Activated CD4-positive, alpha-beta T cell treated with anti-CD3 and anti-CD28 coated beads for 24 hours (primary cell): Measurements from ENCODE around the gene MTMR1.

ENCODE experiments used
- DNase-seq, 2 donors: peaks; one replicate each; pipeline ENCODE4 v3.0.0-alpha.2; 2020; ENCODE audit warnings: low read depth in 2 of 2

The MTMR1 gene

DNA sequence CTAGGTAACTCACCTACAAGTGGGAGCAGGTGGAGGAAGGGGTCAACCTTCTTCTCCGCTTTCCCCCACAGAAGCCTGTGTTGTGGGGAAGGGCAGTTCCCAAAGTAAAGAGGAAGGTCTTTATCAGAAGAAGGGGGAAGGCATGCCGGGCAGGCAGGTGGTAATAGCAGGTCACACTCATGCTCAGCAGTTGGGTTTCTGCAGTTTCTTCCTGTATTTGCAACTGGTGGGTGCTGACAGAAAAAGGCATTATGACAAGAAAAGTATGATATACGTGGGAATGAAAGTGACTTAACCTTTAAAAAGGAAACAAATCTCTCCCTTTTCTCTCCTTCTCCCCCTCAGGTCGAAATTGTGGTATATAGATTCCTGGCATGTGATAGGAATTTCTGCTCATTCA, 3.7 kb downstream of the MTMR1 start:
- no peak for DNase-seq

DNA sequence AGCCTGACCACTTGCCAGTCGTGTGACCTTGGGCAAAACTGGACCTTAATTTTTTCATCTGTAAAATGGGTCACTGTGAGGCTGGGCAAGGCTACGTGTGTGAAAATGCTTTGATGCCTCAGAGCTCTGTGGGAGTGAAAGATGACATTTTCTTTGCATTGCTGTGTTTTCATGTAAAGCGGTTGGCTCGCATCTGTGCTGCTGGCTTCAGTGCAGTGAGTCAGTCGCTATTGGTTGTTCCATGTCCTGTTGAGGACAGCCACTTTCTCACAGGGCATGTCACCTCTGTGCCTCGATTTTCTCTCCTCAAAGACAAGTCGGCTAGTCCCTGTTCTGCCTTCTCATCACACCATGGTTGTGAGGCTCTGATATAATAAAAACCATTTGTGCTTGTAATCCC, 4.4 kb downstream of the MTMR1 start:
- no peak for DNase-seq

DNA sequence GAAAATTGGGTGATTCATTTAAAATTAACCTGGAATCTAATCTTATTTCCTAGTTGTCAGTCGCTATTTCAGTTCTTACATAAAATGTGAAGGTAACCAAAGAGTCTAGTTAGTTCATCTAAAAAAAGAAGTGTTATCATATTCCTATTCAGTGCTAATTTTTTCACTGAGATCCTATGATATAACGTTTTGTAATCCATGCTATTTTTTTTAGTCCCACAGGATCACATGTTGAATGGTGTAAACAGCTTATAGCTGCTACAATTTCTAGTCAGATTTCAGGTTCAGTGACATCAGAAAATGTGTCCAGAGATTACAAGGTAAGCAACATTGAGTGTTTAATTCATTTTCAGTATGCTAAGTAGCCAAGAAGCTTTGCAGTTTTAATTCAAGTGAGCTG, 5.8 kb downstream of the MTMR1 start:
- DNase-seq = no peak

DNA sequence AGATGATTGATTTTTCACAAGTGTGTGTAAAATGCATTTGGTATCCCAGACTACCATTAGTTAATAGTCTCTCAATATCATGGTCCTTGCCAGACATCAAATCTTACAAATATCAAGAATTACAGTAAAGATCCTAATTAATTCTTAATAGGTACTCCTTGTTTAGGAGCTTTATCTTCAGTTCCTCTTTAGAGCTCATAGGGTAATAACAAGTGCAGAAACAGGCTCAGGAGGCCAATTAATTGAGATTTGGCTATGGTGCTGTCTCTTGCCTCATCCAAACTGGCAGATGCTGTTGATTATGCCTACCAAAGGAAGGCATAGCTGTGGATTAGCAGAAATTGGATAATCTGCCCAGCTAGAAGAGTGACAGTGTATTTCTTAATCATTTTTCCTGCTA, 6.9 kb downstream of the MTMR1 start:
- no peak for DNase-seq

DNA sequence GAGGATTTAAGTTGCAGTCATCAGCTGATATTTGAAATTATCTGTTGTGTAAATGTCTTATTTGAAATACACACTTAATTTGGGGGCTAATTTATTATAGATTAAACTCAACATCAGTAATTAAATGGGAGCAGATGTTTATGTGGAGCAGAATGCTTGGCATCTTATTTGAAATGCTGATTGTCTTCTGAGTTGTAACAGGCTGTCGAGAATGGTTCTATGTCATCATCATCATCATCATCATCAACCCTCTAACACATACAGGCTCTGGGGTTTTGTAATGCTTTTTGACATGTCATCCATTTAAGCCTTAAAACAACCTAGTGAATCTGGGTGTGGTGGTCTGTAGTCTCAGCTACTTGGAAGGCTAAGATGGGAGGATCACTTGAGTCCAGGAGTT, 8.2 kb downstream of the MTMR1 start:
- DNase-seq = no peak

DNA sequence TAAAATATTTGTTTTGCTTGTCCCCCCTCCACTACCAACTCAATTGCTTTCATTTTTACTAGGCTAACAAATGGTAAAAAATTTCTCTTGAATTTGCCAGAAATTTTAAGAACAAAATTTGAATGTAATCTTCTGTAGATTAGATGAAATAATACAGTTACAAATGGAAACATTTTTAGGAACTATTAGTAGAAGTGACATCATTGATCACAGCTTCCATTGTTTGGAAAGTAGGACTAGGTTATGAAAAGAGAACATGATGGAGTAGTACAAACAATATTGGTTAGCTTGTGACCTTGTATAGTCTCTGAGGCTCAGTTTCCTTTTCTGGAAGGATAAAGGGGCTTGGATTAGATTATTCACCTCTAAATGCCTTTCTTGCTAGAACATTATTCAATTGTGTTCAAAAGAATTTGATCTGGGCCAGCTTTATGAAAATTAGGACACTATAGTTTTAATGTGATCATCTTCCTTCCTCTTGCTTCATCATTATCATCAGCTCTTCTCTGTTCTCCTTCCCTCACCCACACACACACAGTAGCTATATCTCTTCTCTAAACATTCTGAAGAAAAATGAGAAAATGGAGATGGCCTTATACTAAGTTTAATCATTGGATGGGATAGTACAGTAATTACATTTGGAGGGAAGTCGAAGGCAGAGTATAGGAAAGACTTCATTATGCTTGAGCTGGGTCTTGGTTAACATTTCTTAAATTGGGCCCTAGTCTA, 9.9 kb downstream of the MTMR1 start:
- DNase-seq = no peak

DNA sequence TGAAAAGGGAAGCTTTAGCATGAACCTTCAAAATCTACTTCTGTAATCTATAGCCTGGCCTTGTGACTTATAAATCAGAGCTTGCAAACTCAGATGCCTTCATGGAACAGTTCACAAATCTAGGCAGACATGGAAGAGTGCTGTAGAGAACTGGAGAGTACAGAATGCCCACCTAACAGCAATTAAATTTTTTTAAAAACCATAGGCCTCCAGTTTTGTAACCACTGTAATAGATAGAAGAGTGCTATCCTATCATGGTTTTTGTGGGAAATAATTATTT, 10.4 kb downstream of the MTMR1 start:
- DNase-seq = no peak

DNA sequence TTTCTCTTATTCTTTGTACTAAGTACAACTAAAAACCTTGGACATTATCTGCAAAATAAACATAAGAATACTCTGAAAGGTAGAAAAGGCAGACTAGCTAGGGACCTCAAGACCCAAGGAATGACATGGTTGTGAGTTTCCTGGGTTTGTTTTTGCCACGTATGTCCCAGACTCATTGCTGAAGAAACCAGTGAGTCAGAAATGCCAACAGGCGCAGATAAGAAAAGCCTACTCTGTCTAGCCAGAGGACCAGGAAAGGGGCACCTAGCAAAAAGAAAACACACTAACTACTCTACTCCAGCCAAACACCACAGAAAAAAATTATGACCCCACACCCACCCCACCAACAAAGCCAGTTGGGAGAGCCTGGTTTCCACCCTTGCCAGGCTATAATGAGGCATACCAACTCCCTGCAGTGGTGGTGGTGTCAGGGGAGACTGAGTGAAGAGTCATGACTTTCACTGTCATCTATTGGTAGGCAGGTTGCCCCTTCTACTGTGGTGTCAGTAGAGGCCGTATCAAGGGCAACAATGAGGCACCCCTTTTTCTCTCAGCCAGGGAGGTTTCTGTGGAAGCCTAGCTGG, 10.9 kb downstream of the MTMR1 start:
- DNase-seq = no peak

DNA sequence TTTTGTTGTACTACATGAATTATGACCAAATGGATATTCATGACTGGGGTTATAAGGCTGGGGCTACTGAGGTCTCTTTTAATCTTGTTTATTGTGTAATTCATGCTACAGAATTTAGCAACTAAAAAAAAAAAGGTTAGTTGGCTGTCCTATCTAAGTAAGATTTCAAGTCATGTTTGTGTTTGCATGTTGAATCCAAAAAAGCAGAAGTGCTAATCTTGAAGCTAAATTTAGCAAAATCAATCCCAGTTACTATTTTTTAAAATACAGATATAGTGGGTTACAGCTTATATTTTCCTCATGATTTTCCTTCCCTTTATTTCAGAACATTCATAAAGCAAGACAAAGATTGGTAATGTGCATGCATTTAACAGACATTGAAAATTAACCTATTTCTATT, 19.4 kb downstream of the MTMR1 start:
- no peak for DNase-seq

DNA sequence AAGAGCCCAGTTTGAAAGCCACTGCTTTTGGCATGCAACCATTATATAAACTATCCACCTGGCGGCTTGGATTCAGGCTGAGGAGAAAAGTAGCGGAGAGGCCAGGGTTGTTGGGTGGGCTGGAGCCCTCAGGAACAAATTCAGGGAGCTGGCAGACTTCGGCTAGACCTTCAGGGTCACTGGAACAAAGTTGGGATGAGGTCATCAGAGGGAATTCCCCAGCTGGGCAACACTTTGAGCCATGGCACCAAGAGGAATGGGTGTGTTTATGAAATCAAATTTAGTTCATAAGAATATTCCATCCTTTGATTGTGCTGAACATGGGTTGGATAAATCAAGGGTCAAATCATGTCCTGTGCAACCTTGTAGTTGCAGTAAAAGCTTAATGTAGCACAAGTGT, 22.0 kb downstream of the MTMR1 start:
- no peak for DNase-seq

DNA sequence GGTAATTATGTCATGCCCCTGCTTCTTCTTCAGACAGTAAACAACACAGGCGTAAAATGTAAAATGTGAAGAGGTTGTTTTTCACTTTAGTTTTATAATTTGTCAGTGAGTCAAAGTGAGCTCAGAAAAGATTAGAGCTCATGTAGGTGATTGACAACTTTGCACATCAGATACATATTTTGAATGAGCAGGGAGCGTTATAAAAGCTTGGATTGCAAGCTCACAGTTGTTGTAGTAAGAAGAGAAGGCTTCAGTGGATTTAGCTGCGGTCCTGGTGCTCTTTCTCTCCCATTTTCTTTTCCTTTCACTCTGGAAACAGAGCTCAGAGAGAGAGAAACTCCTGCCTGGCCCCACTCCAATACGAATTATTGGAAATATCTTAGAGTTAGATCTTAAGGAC, 26.4 kb downstream of the MTMR1 start:
- DNase-seq = no peak

DNA sequence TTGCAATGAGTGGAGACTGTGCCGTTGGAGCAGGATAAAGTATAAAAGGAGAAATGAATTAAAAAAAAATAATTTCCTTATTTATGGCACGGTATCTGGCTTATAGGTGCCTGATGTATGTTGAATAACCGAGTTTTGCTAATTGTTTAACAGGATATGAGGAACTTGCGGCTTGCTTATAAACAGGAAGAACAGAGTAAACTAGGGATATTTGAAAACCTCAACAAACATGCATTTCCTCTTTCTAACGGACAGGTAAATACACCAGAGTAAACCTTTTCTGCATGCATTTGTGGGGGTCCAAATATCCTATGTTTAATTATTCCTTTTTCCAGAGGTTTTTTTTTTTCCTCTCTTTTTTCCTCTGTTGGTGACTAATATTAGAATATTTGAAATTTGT, 36.8 kb downstream of the MTMR1 start:
- no peak for DNase-seq

DNA sequence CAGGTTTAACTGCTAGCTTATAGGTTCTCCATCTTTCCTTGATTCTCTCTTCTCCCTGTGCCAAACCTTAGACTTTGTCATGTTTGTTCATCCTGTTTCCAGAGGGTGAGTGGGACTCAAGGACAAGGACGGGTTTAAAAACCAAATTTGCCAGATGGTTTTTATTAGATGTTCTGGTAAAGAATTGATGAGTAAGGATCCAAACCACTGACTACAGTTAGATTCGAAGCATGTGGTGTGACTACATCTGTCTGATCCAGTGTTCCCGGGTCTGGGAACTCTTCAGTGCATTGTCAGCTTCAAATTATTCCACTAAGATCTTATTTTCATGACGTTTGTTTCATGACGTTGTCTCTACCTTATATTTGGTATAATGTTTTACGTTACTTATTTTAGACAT, 37.5 kb downstream of the MTMR1 start:
- no peak for DNase-seq

DNA sequence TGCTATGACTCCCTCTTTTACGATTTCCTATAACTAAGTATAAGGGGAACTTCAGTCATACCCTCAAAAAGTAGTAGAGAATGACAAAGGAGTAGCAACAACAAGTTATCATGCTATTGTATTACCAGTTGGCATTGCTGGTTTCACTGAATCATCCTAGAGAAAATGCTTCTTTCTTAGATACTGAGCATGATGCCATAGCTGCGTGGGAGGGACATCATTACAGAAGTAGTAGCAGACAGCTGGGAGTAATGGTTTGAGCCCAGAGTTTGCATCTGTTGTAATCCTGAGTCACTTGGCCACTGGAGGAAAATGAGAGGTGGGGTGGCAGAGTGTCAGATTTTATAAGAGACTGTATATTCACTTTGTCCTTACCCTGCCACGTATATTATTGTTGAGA, 38.6 kb downstream of the MTMR1 start:
- peak; percentile 10 to 39 for DNase-seq

DNA sequence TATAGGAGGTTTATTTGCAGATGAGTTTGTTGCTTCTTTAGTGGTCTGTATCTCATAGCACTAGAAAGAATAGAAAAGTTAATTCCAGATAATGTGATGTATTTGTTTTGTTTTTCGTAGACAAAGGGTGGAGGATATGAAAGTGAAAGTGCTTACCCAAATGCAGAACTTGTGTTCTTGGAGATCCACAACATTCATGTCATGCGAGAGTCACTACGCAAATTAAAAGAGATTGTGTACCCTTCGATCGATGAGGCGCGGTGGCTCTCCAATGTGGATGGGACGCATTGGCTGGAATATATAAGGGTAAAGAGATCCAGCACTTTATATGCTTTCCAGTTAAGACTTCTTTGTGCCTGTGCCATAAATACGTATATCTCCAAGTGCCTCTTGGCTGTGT, 43.3 kb downstream of the MTMR1 start:
- no peak for DNase-seq

DNA sequence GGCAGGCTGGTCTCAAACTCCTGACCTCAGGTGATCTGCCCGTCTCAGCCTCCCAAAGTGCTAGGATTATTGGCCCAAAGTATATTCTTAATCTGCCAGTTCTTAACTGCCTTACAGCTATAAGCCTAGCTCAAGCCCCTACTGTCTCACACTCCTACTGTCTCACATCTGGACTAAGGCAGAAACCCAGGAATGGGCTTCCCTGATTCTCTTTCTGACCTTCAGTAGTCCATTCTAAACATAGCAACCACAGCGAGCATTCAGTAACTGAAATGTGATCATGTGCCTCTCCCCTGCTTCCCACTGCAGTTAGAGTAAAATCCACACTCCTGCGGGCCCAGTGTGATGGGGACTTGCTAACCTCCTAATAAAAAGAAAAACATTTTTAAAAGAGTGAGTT, 58.9 kb downstream of the MTMR1 start:
- no peak for DNase-seq

DNA sequence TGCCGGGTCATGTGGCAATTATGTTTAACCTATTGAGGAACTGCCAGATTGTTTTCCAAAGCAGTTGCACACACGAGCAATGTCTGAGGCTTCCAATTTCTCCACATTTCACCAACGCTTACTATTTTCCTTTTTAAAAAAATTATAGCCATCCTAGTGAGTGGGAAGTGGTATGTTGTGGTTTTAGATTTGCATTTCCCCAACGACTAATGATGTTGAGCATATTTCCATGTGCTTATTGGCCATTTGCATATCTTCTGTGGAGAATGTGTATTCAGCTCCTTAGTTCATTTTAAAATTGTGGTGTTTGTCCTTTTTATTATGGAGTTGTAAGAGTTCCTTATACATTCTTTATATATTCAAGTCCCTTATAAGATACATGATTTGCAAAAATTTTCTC, 60.2 kb downstream of the MTMR1 start:
- no peak for DNase-seq

DNA sequence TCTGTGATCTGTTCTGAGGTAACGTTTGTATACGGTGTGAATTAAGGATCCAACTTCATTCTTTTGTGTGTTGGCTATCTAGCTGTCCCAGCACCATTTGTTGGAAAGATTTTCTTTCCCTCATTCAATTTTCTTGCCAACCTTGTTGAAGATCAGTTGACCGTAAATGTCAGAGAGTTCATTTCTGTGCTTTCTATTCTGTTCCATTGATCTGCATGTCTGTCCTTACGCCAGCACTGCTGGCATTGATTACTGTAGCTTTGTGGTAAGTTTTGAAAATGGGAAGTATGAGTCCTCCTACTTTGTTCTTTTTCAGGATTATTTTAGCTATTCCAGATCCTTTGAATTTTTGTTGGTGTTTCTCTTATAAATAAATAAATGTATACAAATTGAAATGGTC, 60.8 kb downstream of the MTMR1 start:
- no peak for DNase-seq

DNA sequence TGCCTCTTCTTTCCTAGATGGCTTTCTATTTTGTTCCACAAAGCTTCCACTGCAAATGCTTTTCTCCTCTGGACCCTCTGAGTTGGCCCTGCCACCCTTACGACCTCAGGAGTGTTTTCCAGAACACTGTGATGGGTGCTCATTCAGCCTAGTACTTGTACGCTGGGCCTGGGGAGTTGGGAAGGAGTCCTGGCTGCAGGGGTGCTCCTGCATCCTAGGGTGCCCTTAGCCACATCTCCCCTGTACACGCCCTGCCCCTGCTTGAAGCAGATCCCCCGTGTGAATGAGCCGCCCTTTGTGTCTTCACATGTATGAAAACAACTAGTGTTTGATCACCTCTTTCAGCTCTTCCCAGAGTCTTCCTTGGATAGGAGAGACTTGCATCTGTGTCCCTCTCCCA, 64.2 kb downstream of the MTMR1 start:
- DNase-seq = no peak

DNA sequence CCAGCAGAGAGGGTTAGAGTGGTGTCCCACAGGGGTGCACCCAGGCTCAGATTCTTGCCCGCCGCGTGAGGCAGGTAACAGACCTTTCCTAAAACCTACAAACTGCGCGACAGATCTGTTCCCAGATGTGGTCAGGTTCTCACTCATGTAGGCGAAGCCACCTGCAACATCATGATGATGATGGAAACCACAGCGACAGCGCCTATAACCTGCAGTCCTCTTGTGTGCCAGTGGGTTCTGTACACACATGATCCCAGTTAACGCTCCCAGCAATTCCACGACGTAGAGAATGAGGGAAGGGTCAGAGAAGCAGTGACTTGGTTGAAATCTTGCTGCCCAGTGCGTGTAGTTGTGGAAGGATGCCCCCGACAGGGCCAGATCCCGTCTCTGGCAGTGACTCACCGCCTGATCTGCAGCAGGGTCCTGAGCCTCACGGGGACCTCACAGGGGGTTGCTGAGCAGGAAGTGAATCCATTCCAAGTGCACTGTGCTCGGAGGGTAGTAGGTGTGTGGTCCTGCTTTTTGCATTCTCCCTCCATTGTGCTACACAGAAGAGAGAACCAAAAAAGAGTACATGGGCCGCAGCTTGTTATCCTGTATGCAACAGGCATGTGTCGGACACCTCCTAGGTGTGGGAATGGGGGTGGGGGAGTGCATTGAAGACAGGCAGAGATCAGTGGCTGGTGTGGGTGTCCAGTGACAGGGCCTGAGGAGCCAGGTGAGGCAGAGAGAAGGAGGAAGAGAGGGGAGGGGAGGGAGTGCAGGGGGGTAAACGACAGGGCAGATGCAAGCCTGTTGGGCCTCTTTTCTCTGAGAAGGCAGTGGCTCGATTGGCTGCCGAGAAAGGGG, 66.6 kb downstream of the MTMR1 start:
- no peak for DNase-seq

DNA sequence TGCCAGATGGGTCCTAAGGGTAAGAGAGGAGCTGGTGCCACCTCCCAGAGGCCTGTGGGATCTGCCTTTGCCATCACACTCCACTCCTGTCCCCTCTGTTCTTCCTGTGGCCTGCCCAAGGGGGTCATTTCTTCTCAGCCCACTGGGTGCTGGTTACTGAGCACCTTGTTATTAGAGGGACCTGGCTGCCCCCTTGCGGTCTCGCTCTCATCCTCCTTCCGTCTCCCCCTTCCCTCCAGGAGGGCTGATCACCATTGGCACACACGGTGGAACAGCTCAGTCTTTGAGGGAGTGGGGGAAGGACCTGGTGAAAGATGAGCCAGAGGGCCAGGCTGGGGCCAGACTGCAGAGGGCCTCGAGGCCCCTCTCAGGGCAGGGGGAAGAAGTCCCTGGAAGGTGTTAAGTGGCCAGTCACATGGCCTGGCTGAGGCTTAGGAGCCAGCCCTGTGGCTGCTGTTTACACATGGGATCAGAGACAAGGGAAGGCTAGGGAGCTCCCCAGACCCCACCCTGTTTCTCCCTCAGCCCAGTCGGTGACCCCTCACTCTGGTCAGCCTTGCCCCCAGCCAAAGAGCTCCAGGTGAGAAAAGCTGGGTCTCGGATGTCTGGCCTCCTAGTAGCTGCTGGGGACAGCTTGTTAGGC, 68.1 kb downstream of the MTMR1 start:
- no peak for DNase-seq

DNA sequence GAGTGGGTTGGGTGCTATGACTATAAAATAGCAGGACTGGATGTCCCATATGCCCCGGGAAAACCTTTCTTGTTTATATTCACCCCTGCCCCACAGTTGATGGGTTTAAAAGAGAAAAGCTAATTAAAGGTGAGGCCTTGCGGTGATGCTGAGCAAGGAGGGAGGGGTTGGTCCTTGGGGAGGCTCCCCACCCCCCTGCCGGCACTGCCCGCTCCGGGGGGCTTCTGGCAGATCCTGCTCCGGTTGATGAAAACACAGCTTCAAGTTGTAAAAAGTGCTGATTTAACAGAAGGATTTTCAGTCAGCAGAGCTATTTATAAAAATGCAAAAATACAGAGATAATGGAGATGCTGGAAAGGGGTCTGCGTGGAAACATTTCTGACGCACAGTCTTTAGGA, 68.6 kb downstream of the MTMR1 start:
- DNase-seq = no peak
